Measurements from ENCODE around the gene ACOT11.

GRCh38 chr1:54640361-54640760, 92.3 kb downstream of the ACOT11 start:
- TF ChIP-seq RAD21 (IDR thresholded peaks at IDR 0.05; ENCODE audit: low read length) (no peak), CTCF (conservative IDR thresholded peaks at IDR 0.05; ENCODE audit: low read depth, low read length) (no peak), MXI1 (IDR thresholded peaks at IDR 0.05; ENCODE audit: borderline replicate concordance, low read depth, low read length) (no peak), RFX5 (IDR thresholded peaks at IDR 0.05; ENCODE audit: low read depth, low read length) (no peak), POLR2A (IDR thresholded peaks at IDR 0.05; ENCODE audit: low read depth, low read length) (no peak), MAFK (IDR thresholded peaks at IDR 0.05; ENCODE audit: low read depth, low read length) (no peak), SMC3 (IDR thresholded peaks at IDR 0.05; ENCODE audit: low read depth, low read length) (no peak), CEBPB (IDR thresholded peaks at IDR 0.05; ENCODE audit: low read depth, low read length) (no peak), FOS (IDR thresholded peaks at IDR 0.05; ENCODE audit: low read depth, low read length) (no peak)
